ENCODE results near the gene SLC12A2.

Gene SLC12A2

DNA sequence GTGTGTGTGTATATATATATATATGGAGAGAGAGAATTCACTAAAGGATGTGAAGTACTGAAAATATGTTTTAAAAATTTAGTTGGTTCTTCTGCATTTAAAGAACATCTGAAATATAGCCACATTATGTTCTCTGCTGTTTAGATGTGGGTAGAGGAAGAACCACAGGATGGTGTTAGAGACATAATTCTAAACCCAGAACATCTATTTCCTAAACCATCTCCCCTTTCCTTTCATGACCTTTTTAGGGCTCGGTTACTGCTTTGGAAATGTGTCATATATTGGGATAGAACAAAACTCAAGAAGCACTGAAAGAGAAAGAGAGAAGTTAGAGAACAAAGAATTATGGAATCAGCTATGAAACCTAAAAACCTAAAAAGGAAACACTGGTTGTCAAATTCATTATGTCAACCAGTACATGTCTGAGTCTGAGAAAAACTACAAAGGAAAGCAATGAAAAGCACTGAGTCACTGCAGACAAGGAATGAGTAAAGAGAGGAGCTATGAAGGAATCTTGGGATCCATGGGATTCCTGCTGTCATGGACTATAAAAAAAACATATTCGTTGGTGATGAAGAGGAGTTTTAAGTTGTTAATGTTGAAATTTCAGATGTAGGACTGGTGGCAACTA lies 28.4 kb downstream of the SLC12A2 start:
- H3K9me3 ChIP-seq (ENCODE audit: low read length) = no peaks in the 10 kb centered on the region
- TF ChIP-seq, protein P1, sequence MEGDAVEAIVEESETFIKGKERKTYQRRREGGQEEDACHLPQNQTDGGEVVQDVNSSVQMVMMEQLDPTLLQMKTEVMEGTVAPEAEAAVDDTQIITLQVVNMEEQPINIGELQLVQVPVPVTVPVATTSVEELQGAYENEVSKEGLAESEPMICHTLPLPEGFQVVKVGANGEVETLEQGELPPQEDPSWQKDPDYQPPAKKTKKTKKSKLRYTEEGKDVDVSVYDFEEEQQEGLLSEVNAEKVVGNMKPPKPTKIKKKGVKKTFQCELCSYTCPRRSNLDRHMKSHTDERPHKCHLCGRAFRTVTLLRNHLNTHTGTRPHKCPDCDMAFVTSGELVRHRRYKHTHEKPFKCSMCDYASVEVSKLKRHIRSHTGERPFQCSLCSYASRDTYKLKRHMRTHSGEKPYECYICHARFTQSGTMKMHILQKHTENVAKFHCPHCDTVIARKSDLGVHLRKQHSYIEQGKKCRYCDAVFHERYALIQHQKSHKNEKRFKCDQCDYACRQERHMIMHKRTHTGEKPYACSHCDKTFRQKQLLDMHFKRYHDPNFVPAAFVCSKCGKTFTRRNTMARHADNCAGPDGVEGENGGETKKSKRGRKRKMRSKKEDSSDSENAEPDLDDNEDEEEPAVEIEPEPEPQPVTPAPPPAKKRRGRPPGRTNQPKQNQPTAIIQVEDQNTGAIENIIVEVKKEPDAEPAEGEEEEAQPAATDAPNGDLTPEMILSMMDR (IDR thresholded peaks at IDR 0.05; ENCODE audit: low read length) = no peak
- TF ChIP-seq EZH2 (IDR thresholded peaks at IDR 0.05; ENCODE audit: borderline replicate concordance, low read length) = no peak
- no peak overlapping the region for H3K4me2 ChIP-seq (ENCODE audit: low read length)
- peaks cover 12% of the 10 kb centered on the region for H3K79me2 ChIP-seq (ENCODE audit: insufficient read depth, low read length)
- H3F3A ChIP-seq (ENCODE audit: insufficient read depth, low read length) = no peaks in the 10 kb centered on the region
- H3K27ac ChIP-seq (ENCODE audit: low read depth, low read length, poor library complexity, severe bottlenecking) = no peak overlapping the region
- no peak overlapping the region for H3K4me3 ChIP-seq (ENCODE audit: low read depth, low read length, poor library complexity, severe bottlenecking)
- no peaks in the 10 kb centered on the region for H4K20me1 ChIP-seq (ENCODE audit: insufficient read depth, low read length)
- H3K9me2 ChIP-seq (ENCODE audit: low read depth, low read length) = no peaks in the 10 kb centered on the region
- H3K4me1 ChIP-seq (ENCODE audit: insufficient read depth, low read length, severe bottlenecking) = no peaks in the 10 kb centered on the region
- peaks cover 46% of the 10 kb centered on the region for H3K36me3 ChIP-seq (ENCODE audit: insufficient read depth, low read length)
- no peak overlapping the region for H3K9ac ChIP-seq (ENCODE audit: low read length)
- H3K27me3 ChIP-seq (ENCODE audit: insufficient read depth, low read length) = no peaks in the 10 kb centered on the region
- no peak overlapping the region for H2AFZ ChIP-seq (ENCODE audit: low read length)

DNA sequence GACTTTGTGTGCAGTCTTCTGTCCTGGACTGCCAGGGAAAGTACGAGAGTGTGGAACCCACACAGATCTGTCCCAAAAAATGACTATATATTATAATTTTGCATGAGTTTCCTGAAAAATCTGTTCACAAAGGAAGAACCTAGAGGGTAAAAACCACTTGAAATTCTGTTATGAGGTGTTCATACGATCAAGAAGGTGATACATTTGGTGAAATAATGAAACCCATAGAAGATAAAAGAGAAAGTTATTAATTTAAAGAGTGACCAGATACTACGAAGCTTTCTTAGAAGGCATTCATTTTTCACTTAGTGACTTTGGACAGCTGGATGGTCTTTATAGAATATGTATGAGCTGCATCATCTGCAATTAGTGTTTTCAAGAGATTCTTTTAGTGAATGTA lies 32.9 kb downstream of the SLC12A2 start:
- H2AFZ ChIP-seq (ENCODE audit: low read length) = no peak overlapping the region
- H3F3A ChIP-seq (ENCODE audit: insufficient read depth, low read length) = no peaks in the 10 kb centered on the region
- no peaks in the 10 kb centered on the region for H3K79me2 ChIP-seq (ENCODE audit: insufficient read depth, low read length)
- no peak overlapping the region for H3K4me2 ChIP-seq (ENCODE audit: low read length)
- no peaks in the 10 kb centered on the region for H4K20me1 ChIP-seq (ENCODE audit: insufficient read depth, low read length)
- no peak overlapping the region for H3K27ac ChIP-seq (ENCODE audit: low read depth, low read length, poor library complexity, severe bottlenecking)
- H3K9me2 ChIP-seq (ENCODE audit: low read depth, low read length) = no peaks in the 10 kb centered on the region
- H3K9me3 ChIP-seq (ENCODE audit: low read length) = no peaks in the 10 kb centered on the region; the same call in 1 of the 2 replicates
- no peak overlapping the region for H3K9ac ChIP-seq (ENCODE audit: low read length)
- H3K4me1 ChIP-seq (ENCODE audit: insufficient read depth, low read length, severe bottlenecking) = no peaks in the 10 kb centered on the region
- H3K4me3 ChIP-seq (ENCODE audit: low read depth, low read length, poor library complexity, severe bottlenecking) = no peak overlapping the region
- H3K27me3 ChIP-seq (ENCODE audit: insufficient read depth, low read length) = no peaks in the 10 kb centered on the region
- peaks cover 60% of the 10 kb centered on the region for H3K36me3 ChIP-seq (ENCODE audit: insufficient read depth, low read length)
- TF ChIP-seq, protein P1 (IDR thresholded peaks at IDR 0.05; ENCODE audit: low read length) = no peak
- no peak for TF ChIP-seq EZH2 (IDR thresholded peaks at IDR 0.05; ENCODE audit: borderline replicate concordance, low read length)

DNA sequence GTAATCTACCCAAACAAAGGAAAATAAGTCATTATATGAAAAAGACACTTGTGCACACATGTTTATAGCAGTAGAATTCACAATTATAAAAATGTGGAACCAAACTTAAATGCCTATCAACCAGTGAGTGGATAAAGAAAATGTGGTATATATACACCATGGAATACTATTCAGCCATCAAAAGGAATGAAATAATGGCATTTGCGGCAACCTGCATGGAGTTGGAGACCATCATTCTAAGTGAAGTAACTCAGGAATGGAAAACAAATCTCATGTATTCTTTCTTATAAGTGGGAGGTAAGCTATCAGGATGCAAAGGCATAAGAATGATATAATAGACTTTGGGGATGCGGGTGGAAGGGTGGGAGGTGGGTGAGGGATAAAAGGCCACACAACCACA lies 34.6 kb downstream of the SLC12A2 start:
- H3K27me3 ChIP-seq (ENCODE audit: insufficient read depth, low read length) = no peaks in the 10 kb centered on the region
- H3K9me3 ChIP-seq (ENCODE audit: low read length) = no peaks in the 10 kb centered on the region; the same call in 1 of the 2 replicates
- no peaks in the 10 kb centered on the region for H3F3A ChIP-seq (ENCODE audit: insufficient read depth, low read length)
- no peak for TF ChIP-seq EZH2 (IDR thresholded peaks at IDR 0.05; ENCODE audit: borderline replicate concordance, low read length)
- TF ChIP-seq, protein P1 (IDR thresholded peaks at IDR 0.05; ENCODE audit: low read length) = no peak
- H3K9ac ChIP-seq (ENCODE audit: low read length) = no peak overlapping the region
- no peak overlapping the region for H3K4me3 ChIP-seq (ENCODE audit: low read depth, low read length, poor library complexity, severe bottlenecking)
- no peaks in the 10 kb centered on the region for H3K9me2 ChIP-seq (ENCODE audit: low read depth, low read length)
- H3K79me2 ChIP-seq (ENCODE audit: insufficient read depth, low read length) = no peaks in the 10 kb centered on the region
- no peak overlapping the region for H2AFZ ChIP-seq (ENCODE audit: low read length)
- H3K36me3 ChIP-seq (ENCODE audit: insufficient read depth, low read length) = peaks cover 56% of the 10 kb centered on the region
- no peaks in the 10 kb centered on the region for H4K20me1 ChIP-seq (ENCODE audit: insufficient read depth, low read length)
- no peak overlapping the region for H3K4me2 ChIP-seq (ENCODE audit: low read length)
- H3K4me1 ChIP-seq (ENCODE audit: insufficient read depth, low read length, severe bottlenecking) = no peaks in the 10 kb centered on the region
- H3K27ac ChIP-seq (ENCODE audit: low read depth, low read length, poor library complexity, severe bottlenecking) = no peak overlapping the region

All from OCI-LY1 (cell line).